GM12875 (cell line): ENCODE measurements around the gene ANO4.

ENCODE experiments used
- H3K4me3 ChIP-seq: one replicate; pipeline ENCODE4 v1.5.1; 2011; ENCODE audit warnings: low read depth, low read length, control low read depth
- CTCF ChIP-seq: IDR thresholded peaks from 2 replicates; pipeline ENCODE4 v1.5.1; 2011; ENCODE audit warnings: low read depth, mild to moderate bottlenecking, control low read depth, inconsistent platforms, low read length, moderate library complexity, borderline replicate concordance; ENCODE audit not compliant: insufficient read depth

ANO4 gene

DNA sequence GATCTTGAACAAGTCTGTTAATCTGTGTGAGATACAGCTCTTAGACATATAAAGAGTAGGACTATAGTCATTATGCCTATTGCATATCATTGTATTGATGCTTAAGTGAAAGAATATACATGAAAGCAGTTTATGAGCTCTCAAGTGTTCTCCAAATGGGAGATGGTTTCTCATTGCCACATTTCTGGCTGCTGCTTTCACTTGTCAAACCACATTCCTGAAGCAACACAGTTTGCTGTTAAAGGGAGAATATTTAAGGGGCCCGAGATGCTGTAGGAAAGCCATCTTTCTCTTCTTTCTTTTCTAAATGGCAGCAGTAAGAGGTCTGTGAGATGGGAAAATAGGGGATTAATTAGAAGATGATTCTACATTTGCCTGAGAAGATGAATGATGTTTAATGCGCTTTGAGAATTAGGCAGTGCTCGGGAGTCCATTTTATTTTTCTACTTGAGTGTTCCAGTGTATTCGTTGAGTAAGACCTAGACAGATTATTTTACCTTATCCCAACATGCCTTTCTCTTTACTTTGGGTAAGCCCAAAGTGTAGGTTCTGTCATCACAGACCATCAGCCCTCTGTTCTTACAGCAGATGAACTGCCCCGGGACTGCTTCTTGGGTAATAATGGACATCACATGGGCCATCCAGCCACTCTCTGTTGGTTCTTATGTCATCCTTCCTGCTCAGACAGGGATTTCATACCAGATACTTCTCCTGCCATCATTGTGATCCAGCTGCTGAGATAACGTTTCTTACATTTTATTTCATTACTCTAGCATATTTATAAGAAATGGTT, 35.6 kb downstream of the ANO4 start:
- no peak overlapping the region for H3K4me3 ChIP-seq
- no peak for TF ChIP-seq CTCF

- TF ChIP-seq CTCF, result no peak
- no peak overlapping the region for H3K4me3 ChIP-seq
Observed at GRCh38 chr12:100833282-100833681, 38.7 kb downstream of the ANO4 start.

GRCh38 chr12:100840748-100841147, 46.2 kb downstream of the ANO4 start:
- no peak for TF ChIP-seq CTCF
- no peak overlapping the region for H3K4me3 ChIP-seq

GRCh38 chr12:100842156-100842555, 47.6 kb downstream of the ANO4 start:
- H3K4me3 ChIP-seq, result no peak overlapping the region
- no peak for TF ChIP-seq CTCF

DNA sequence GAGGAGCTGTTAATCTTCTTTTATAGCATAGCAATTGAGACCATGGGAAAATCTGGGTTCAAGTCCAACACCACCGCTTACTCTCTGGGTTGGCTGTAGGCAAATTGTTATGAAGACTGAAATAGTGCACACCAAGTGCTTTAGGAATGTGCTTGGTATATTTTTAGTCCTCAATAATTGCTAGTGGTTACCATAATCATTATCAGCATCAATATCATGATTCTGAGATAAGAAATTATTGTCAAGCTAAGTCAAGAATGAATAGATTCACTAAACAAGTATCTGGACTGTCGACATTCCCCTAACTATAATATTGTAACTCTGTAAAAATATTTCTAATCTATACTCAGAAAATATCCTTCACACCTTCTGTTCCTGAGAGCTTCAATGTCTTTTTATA, 48.5 kb downstream of the ANO4 start:
- no peak overlapping the region for H3K4me3 ChIP-seq
- no peak for TF ChIP-seq CTCF

DNA sequence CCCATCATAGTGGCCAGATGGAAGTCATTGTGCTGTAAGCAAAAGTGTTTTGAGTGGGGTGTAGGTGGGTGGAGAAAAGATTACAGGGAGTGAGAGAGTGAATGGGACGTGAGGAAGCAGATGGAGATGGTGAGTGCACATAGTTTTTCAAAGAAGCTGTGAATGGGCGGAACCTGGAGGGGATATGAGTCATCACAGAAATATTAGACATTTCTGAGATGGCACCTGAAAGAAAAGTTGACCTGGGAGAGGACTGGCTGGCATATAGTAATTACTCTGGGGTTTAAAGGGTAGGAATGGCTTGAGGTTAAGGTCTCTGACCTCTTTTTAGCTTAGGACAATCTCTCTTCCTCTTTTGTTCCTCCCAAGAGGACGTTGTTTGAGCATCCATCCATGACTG, 50.5 kb downstream of the ANO4 start:
- H3K4me3 ChIP-seq, result no peak overlapping the region
- TF ChIP-seq CTCF, result no peak

DNA sequence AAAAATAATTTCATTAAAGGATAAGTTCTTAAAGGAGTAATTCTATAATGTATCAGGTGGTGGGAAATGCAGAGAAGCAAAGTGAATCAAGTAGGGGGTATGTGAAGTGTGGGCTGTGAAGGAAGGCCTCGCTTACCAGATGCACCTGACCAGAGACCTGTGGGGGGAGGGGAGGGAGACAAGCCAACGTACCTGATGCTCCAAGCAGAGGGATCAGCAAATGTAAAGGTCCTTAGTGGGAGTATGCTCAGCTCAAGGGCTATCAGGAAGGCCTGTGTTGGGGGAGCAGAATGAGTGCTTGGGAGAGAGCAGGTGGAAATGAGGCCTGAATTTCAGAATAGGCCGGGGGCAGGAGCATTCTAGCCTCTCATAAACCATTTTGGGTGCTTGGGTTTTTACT, 57.1 kb downstream of the ANO4 start:
- TF ChIP-seq CTCF, result no peak

More for the DNA sequence above, 57.1 kb downstream of the ANO4 start:
- no peak overlapping the region for H3K4me3 ChIP-seq
